GM21717 (cell line): ENCODE measurements around the gene MRPL49.

Experiments used
- ATAC-seq: cut with Tn5 transposase; IDR thresholded peaks from one replicate; pipeline ENCODE4 v1.9.1; 2021; ENCODE audit warnings: mild to moderate bottlenecking, moderate library complexity; ENCODE audit not compliant: unreplicated experiment

Gene MRPL49

DNA sequence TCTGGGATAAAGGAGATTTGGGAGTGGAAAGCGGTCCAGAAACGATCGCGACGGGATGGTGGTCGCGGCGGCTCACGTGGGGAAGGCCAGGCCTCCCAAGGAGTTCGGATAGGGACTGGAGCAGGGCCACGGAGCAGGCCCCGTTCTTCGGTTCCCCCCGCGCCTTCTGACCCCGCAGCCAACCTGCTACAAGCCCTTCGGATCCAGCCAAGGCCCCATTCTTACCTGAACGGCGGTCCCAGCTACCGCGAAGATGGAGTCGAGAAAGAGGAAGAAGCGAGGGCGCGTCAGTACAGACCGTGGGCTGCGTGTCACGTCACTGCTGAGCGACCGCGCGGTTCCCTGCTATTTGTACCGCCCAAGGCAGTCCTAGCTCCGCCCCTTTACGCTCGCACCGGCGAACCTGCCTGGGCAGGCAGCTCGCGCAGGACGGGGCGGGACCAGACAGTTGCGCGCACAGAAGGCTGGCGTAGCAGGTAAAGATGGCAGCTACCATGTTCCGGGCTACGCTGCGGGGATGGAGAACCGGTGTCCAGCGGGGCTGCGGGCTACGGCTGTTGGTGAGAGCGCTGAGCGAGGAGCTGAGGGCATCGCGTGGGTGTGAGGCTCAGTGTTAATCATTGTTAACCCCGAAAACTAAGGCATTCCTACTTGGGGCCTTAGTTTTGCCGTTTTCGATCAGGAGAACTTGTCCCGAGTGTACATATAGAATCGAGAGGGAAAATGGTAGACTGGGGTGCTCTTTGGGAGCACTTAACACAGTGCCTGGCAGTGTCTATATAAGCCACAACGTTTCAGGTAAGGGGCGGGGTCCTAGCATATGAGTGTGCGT lies at the start of gene MRPL49, which contains the start of gene FAU:
Gene MRPL49, plus strand, starts transcription at position 457 of the 832 bp plus-strand sequence. Its CDS starts 26 bp downstream, at position 483.
Gene FAU, minus strand, starts transcription at position 270 of the 832 bp plus-strand sequence. CDS start 321 bp downstream, outside the sequence.
- ATAC-seq: peak; percentile 65

DNA sequence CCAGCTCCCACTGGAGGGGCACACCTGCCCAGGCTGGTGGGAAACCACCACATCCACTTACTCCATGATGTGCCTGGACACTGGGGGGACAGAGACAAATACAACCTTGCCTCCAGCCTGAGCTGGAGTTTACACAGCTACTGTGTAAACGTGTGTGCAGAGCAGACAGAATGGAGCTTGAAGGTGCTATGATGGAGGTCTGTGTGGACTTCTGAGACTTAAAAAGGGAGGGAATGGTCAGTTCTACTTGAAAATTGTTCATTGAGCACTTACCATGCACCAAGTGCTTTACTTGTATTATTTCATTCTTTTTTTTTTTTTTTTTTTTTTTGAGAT lies 49.5 kb upstream of the MRPL49 start:
- no peak for ATAC-seq

DNA sequence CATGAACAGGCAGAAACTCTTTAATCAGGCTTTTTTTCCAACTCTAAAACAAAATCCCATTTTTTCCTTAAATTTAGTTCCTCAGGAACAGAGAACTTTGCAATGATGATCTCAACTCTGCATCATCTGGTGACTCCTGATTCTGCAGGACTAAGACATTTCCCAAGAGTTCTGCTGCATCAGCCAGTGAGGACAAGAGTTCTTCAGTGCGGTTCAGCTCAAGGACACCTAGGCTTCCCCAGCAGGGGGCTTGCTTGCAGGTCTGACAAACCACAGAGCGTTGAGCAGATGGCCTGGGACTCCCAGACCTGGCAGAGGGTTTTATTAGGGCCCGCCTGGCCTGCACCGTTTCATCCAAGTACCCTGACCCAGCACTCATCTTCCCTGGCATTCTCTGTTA lies 44.7 kb upstream of the MRPL49 start:
- ATAC-seq: no peak

DNA sequence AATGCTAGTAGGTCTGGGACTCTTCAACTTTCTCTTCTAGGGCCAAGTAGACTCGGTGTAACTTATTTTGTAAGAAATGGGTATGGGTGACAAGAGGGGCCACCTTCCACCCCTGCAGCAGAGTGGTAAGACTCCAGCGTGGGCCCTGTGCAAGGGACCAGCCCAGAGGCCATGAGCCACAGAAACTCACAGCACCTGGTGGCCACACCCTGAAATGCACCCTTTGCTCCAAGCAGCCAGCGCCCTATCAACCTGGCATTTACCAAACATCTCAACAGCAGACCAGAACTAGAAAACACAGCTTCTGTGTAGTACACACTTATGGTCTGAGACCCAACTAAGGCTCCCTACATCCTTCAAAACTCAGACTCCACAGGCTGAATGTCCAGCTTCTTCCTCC lies 44.0 kb upstream of the MRPL49 start:
- ATAC-seq: no peak

DNA sequence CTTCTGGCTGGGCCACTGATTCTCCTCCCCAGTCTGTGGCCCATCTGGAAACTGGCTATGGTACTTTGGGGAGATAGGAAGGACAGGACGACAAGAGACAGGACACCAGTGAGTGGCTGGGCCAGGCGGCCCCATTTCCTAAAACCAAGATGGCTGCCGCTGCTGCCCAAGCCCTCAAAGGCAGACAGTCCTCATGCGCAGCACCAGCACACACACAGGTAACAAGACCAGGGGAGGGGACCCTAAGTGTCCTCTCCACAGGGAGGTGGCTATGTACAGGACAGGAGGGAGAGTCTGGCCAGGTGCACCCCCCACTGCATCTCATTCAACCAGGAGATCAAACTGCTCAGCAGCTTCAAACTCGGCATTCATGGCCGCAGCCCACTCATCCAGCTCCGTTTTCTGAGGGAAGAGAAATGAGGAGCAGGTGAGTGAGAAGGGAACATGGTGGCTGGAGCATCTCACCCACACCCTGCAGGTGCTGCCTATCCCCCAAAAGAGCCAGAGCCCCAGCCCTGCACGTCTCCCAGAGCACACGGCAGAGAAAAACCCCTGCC lies 43.3 kb upstream of the MRPL49 start:
- no peak for ATAC-seq

DNA sequence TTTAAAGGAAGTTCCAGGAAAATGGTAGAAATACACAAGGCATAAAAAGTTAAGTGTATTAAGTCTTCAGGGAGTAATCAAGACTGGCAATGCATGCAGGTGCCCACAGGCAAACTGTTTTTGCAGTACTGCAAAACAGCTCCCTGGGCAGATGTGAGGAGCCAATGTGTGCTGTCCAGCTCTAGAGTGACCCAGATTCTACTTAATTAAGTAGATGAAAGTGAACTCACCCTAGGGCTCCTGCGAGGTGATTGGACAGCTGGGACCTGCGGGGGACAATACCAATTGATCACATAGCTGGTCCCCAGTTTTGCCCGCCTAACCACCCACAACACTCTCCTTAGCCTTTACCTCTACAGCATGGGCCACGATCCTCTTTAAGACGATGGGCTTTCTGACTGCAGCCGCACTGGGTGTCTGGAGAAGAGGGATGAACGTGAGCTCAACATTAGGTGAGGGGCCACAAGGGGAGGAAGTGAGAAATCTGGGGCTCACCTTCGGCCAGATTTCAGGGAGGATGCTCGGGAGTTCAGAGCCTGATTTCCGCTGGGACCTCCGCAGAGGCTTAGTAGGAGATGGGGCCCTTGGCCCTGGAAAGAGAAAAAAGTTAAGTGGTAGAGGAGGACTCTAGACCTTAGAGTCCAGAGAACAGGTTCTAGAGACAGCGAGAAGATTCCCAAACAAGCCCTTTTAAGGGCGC lies 38.8 kb upstream of the MRPL49 start:
- ATAC-seq: peak; percentile 22

DNA sequence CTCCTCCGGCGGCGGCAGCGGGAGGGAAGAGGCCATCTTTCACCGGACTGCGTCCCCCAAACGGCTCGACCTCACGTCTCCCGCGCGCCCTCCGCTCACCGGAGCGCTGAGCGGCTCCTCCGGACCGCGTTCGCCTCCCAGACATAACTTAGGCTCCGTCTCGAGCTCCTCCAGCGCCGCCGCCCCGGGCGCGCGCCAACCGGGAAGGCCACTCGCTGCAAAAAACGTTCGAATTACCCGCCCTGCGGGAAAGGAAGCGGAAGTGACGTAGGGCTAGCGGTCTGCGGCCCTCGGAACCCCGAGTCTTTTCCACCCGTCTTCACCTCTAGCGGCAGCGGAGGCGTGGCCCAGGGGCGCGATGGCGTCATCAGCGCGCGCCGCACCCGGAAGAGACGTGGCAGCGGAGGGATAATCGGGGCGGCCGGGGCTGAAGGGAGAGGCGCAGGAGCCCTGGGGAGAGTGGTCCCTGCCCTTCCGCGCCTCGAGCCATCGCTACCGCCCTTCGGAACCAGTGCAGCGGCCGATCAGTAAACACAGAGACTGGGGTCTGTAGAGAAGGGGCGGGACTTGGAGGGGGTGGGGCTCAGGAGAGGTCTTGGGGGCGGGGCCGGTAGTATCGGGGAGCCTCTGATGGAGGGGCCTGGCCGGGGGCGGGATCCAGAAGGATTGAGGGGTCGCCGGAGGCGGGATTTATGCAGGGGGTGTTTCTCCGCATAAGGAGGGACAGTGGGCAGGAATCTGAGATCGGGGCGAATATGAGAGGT lies 38.1 kb upstream of the MRPL49 start, which contains the start of the genes CDCA5 and ZFPL1:
Gene CDCA5, minus strand, starts transcription at position 207 of the 764 bp plus-strand sequence. Its CDS starts 62 bp downstream, at position 145.
Gene ZFPL1, plus strand, starts transcription at position 389 of the 764 bp plus-strand sequence. CDS start 477 bp downstream, outside the sequence.
- peak; percentile 48 for ATAC-seq

DNA sequence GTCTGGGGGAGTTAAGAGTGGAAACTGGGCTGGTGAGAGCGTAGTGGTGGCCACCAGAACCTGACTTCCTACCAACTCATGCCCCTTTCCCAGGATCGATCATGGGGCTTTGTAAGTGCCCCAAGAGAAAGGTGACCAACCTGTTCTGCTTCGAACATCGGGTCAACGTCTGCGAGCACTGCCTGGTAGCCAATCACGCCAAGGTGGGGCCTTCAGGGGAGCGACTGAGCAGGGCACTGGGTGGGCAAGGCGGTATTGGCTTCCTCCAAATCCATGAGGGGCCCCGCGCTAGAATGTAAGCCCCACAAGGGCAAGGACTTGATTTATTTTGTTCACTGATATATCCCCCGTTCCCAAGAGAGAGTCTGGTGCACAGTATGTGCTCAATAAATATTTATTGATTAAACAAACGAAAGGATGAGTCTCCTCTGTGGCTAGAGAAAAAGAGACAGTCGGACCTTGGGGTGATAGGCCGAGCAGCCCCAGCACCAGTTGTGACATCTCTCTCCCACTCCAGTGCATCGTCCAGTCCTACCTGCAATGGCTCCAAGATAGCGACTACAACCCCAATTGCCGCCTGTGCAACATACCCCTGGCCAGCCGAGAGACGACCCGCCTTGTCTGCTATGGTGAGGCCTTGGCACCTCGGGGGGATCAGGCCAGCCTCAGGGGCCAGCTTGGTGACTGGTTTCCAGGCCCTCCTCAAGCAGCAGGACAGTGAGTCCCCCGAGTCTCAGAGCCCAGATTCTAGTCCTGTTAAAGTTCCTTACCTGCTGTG lies 37.3 kb upstream of the MRPL49 start:
- peak; percentile 8 for ATAC-seq

DNA sequence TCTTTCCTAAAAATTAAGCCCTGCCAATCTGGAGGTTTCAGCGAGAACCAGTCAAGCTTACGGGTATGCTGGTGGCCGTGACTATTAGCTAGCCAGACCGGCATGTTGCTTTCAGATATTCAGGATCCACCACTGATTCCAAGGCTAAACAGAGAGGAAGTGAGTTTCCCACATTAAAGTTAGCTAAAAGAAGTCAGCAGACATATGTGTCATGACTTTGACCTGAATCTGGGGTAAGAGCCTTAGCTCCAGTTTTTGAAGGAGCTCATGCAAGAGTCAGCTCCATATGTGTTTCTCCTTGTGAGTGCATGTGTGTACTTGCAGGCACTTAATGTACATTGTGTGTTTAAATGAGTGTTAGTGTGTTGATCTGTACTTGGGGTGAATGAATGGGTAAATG lies 36.7 kb upstream of the MRPL49 start:
- ATAC-seq: no peak

DNA sequence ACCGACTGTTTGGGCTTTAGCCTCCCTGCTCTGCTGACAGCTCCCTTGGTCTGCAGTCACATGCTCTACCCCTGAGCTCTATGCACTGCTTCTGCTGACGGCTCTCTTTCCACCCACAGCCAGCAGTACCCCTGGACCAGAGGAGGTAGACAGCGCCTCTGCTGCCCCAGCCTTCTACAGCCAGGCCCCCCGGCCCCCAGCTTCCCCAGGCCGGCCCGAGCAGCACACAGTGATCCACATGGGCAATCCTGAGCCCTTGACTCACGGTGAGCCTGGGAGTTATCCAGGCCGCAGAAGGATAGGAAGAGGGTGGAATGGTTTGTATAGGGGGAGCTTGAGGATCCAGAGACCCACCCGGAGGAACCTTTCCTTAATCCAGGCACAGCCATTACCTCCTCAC lies 35.3 kb upstream of the MRPL49 start:
- no peak for ATAC-seq

DNA sequence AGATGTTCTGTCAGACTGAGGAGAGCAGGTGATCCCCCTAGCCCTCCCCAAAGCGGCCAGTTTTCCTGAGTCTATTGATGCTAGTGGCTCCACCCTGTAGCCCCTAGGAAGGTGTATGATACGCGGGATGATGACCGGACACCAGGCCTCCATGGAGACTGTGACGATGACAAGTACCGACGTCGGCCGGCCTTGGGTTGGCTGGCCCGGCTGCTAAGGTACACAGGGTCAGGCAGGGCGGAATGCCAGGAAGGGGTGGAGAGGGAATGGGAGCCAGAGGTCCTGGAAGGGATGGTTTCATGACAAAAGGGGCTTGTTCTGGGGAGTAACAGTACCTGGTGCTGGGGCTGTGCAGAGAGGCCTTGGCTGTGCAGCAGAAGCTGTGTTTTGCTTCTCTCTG lies 34.9 kb upstream of the MRPL49 start:
- ATAC-seq: no peak

DNA sequence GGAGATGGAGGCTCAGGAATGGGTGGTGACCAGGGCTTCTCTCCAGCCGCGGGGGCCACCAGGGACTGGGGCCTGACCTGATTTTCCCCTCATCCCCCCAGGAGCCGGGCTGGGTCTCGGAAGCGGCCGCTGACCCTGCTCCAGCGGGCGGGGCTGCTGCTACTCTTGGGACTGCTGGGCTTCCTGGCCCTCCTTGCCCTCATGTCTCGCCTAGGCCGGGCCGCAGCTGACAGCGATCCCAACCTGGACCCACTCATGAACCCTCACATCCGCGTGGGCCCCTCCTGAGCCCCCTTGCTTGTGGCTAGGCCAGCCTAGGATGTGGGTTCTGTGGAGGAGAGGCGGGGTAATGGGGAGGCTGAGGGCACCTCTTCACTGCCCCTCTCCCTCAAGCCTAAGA lies 34.3 kb upstream of the MRPL49 start:
- no peak for ATAC-seq

DNA sequence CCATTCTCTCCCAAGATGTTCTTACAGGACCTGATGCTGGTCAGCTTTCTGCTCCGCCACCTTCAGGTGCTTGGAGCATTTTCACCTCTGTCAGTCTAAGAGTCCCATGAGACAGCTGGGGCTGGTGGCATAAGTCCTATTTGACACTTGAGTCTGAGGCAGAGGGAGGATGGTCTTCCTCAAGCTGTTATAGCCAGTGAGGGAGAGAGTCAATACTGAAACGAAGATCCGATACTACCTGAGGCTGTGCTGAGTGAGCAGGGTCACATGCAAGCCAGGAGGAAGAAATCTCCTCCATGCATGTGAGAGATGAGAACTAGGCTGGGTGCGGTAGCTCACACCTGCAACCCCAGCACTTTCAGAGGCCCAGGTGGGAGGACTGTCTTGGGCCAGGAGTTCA lies 32.5 kb upstream of the MRPL49 start:
- no peak for ATAC-seq

DNA sequence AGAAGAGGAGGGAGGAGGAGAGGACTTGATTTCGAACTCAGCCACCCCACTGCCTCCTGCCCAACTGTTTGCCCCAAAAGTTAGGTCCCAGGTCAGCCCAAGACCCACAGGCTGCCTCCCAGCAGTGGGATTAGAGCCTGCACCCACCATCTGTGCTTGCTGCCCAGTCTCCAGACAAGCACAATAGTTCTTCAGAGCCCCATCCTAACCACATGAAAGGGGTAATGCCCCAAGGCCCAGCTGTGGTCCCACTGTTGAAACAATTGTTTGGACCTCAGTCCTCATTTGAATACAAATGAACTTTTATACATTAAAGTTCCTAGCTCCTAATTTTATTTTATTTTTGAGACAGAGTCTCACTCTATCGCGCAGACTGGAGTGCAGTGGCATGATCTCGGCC lies 31.5 kb upstream of the MRPL49 start:
- no peak for ATAC-seq

DNA sequence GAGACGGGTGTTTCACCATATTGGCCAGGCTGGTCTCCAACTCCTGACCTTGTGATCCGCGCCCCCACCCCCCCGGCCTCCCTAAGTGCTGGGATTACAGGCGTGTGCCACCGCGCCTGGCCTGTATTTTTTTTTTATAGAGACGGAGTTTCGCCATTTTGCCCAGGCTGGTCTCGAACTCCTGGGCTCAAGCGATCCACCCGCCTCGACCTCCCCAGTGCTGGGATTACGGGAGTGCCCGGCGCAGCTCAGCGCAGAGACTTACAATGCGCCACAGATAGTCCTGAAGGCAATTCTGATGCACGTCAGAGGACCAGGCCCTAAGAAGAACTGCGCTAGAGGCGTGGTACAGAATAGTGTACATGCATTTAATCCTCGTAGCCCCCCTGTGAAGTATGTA lies 26.7 kb upstream of the MRPL49 start:
- ATAC-seq: no peak

DNA sequence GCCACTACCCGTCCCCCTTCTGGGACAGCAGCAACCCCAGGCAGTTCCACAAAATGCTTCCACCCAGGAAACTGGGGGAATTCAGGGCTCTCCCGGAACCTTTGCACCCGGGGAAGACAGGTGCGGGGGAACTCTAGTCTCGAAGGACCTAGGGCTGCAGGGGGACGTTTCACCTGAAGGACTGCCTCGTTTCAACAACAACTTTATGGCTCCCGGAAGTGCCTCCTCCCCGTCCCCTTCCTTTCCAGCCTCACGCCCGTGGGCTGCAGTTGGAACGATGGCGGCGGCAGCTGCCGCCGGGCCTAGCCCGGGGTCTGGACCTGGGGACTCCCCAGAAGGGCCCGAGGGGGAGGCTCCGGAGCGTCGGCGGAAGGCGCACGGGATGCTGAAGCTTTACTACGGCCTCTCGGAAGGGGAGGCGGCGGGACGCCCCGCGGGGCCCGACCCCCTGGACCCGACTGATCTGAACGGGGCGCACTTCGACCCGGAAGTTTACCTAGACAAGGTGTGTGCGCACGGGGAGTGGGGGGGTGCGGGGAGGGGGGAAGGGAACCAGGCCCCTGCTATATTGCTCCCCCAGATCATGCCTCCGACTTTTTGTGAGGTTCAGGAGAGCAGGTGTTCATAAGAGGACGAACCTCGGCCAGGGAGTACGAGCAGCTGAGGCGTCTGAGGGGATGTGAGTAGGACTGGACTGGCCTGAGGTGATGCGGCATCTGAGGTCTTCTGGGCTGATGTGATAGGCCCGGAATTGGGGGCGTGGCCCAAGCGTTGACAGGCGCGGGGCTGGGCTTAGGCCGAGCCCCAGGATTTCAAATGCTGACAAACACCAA lies 25.9 kb upstream of the MRPL49 start, which contains the start of gene VPS51:
Gene VPS51, plus strand, starts transcription at position 241 of the 833 bp plus-strand sequence. Its CDS starts 37 bp downstream, at position 278.
- ATAC-seq: peak; percentile 82

DNA sequence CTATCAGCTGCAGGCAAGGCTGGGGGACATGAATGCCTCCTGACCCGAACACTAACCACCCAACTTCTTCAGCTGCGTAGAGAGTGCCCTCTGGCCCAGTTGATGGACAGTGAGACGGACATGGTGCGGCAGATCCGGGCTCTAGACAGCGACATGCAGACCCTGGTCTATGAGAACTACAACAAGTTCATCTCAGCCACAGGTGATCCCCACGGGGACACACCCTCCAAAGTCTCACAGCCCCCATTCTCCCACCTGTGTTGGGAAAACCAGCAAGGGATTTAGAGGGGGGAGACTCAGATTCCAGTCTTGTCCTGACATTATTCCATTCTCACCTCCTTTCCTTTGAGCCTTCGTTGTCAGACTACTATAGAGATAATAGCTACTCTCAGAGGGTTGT lies 25.2 kb upstream of the MRPL49 start:
- no peak for ATAC-seq

DNA sequence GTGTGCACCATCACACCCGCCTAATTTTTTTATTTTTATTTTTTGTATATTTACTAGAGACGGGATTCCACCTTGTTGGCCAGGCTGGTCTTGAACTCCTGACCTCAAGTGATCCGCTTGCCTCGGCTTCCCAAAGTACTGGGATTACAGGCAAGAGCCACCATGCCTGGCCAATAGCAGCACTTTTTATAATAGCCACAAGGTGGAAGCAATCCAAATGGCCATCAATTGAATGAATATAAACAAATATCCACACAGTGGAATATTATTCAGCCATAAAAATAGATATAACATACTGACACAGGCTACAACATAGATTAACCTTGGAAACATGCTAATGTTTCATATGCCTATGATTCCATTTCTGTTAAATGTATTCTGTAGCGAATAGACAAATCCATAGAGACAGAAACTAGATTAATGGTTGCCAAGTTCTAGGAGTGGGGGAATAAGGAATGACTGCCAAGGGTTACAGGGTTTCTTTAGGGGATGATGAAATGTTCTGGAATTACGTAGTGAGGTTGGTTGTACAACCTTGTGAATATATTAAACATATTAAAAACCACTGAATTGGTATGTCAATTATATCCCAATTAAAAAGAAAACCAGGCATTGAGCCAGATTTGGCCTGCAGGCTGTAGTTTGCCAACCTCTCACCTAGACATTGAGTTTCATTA lies 21.3 kb upstream of the MRPL49 start:
- no peak for ATAC-seq
